NCI-H524 treated with DMSO at 0.1 percent for 48 hours (cell line): ENCODE results near the gene SLX4IP.

Experiments used
- DNase-seq: peaks from one replicate; lab custom pipeline; 2025; lab: John Stamatoyannopoulos, UW

The SLX4IP gene

DNA sequence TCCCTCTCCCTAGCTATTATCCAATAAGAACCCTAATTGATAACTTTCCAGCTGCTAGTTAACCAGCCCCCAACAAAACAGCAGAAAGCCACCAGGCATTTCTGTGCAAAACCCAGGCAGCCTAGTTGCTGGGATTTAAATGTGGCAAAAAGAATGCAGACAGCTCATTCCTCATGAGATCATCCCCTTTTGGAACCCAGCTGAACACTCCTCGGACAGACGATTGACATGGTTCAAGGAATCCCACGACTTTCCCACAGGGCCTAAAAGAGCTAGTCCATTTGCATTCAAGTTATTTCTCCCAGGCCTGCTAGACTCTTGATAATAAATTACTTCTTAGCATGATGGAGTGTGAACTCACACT is 214.7 kb downstream of the SLX4IP start:
- DNase-seq = no peak

DNA sequence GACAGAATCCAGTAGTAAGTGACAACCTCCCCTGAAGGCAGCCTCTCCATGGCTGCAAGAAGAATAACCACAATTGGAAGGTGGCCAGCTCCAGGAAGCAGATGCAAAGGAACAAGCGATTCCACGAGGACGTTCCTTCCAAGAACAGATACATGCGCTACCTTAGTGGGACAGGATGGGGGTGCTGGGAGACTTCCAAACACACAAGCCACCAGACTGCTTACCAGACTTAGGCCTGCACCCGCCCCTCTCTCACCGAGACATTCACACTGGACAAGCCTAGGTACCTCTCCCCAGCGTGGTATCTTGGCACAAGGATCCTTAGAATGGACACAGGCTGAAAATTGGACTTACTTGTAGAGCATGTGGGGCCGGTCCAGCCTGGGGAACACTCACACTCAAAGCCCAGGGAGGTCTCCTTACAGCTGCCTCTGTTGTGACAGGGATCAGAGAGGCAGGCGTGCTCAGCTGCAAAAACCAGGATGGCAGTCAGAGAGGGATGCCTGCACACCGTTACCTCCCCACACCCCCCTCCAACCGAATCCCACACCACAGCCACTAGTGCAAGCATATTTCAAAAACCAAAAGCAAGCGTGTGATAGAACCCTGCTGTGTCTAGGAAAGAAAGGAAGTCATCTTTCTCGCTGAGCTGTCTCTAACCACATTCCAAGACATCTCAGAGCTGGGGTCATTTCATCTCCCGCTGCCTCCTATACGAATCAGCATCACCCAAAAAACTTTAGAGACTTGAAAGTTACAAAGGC is 216.3 kb downstream of the SLX4IP start:
- no peak for DNase-seq

DNA sequence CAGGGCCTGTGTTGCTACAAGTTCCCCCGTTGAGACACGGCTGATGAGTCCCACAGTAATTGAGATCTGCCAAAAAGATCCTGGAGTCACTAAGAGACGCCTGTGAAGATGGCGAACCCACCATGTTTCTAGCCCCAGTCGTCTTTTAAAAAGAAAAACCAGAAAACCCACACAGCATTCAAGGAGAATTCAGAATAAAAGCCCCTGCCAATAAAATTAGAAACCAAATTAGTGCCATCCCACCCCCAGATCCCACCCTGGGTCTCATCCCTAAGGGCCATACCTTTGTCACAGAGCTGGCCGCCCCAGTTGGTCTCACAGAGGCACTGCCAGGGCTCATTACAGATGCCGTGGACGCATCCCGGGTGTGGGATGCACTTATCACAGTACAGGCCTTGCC is 217.1 kb downstream of the SLX4IP start:
- DNase-seq = no peak

DNA sequence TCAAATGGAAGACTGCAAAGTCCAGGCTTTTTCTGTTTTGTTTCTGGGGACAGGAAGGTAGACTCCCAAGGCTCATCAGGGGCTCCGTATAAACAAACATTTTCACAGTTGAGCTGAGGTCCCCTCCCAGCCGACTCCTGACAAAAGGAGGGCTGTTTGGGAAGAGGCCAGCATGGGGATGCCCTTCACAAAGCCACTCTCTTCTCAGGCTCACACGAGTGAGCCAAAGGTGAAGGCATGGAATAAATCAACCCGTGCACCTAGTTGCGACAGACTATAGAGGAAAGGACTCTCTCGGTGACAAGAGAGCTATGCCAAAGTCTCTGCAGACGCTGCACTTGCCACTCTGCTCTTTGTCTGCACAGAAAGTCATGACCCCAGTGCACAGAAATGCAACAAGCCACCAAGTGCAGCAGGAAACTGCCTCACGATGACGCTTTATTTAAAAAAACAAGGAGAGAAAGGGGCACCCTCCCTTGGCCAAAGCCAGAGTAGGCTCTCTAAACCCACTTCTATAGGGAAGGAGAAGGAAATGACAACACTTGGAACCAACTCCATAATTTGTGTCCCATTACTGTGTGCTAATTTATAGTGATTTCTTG is 217.7 kb downstream of the SLX4IP start:
- DNase-seq = no peak

DNA sequence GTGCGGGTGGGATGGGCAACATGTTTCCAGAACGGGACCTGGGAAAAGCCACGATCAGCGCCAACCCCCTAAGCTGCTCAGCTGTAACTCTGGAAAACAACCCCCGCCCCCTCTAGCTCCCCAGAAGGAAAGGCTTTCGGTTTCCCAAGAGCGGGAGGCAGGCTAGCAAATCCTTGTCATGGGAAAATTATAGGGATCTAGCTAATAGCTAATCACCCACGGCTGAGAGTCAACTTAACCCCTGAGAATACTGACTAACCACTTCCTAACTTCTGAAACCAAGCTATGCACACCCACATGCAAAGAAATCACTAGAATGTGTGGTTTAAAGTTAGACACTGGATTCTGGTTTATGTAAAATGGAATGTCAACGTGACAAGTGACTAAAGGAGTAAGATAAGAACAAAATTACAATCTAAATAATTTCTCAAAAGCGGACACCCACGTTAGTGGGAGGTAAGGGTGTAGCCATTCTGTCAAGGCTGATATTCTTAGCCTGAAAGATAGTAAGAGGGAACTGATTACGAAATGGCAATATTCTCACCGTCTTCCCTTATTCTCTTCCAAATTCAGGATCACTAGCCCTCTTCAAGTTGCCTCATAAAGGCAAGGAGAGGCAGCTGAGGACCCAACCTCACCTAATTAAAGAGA is 218.6 kb downstream of the SLX4IP start:
- no peak for DNase-seq

DNA sequence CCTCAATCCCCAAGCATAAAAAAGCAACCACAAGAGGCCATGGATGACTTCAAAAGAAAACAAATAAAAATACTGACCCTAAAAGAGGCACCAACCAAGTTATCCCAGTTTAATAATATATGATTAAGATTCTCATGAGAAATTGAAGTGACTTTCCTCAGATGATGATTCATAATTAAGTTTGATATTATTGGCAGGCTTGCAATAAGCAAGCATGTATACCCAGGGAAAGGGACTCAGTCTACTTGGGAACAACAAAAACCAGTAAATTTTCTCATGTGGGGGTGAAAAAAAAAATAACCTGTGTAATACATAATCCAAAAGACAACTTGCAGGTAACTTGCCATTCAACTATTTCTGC is 219.1 kb downstream of the SLX4IP start:
- no peak for DNase-seq

DNA sequence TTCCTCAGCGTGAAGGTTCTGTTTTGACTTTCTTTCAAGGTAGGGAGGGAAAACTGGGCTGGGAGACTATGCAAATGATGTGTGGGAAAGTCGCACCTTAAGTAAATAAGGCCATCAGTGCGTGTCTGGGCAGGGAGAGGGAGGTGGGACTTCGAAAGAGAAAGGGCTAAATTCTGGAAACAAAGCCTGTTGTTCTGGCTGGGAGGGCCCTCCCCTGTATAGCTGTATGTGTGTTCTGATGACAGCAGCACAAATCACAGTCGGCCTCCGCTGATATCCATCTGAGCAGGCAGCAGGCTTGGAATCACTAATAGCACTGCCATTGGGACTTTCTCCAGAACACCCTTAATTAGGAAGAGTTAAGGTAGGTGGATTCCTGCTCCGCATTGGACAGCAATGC is 219.5 kb downstream of the SLX4IP start:
- no peak for DNase-seq

DNA sequence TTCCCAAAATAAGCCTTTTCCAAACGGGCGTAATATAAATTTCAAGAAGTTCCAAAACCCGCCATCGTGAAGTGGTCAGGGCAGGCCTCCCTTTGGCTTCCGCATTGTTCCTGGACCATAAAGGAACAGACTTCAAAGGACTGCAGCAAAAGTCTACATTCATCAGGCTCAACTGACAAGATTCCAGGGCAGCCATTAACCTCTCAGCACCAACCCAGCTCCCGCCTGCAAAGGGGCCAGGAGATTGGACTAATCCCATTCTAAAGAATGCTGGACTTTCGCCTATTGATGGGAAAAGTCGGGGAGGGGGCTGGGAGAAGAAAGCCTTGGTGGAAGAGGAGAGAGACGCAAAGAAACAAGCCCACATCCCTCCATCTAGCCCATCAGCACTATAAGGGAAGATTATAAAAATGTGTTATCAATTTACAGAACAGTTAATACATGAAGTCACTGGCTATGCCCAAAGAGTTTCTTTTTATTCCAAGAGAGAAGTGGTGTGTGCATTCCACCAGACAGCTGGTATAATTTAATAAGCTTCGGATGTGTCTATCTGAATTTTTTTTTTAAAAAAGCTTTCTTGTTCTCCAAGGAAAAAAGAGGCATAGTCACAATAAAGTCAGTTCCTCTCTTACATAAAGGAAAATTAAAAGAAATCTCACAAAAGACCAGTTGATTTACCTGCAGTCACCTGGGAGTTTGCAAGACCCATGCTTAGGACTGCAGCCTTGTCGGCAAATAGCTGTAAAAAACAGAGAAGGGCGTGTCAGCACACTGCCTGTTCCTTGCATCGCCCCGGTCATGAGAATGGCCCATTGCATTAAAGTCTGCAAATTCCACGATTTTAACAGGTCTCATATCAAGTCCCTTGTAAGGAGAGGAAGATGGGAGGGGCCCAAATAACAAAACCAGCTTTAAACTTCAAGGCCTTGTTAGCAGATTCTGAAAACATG is 220.9 kb downstream of the SLX4IP start:
- DNase-seq = no peak

DNA sequence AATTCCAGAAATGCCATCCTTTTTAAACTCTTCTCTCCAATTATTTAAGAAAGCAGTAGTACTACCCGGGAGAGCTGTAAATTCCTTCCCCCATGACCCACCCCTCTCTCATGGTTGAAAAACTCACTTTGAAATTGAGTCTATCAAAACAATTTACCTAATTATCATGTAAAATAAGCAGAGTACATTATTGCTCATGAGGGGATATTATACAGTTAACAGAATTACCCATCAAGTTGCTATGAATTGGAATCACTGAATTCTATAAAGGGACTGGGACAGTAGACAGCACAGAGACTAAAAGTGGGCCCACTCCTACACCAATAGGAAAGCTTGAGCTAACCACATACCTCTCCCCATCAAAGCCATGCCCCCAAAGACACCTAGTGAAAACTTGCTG is 222.3 kb downstream of the SLX4IP start:
- DNase-seq = no peak

DNA sequence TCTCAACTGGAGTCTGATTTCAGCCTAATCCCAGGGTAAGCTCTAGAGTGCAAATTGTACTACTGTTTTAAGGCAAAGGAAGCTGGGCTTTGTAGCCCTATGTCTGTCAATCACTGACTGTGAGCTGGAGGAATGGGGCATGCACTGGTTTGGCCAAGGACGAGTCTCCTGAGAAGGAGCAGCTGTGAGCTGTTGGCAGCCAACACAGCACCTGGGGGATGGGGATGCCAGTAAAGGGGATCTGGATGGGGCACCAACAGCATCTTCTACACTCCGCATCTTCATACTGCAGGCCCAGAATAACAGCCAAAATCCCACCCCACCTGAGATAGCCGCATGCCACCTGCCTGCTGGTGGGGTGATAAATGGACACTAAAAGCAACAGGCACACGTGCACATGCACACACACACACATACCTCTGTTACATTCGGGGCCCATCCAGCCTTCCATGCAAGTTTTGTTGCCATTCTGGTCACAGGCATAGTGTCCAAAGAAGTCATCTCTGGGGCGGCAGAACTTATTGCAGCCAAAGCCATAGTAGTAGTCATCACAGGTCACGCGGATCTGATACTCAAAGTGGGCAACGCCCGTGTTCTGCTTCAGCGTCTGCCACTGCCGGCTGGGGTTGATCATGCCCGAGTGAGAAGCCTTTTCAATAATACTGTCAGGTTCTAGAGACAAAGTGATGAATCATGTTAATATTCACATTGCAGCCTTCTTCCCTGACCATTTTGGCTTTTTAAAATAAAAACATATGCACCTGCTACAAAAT is 223.1 kb downstream of the SLX4IP start:
- no peak for DNase-seq

DNA sequence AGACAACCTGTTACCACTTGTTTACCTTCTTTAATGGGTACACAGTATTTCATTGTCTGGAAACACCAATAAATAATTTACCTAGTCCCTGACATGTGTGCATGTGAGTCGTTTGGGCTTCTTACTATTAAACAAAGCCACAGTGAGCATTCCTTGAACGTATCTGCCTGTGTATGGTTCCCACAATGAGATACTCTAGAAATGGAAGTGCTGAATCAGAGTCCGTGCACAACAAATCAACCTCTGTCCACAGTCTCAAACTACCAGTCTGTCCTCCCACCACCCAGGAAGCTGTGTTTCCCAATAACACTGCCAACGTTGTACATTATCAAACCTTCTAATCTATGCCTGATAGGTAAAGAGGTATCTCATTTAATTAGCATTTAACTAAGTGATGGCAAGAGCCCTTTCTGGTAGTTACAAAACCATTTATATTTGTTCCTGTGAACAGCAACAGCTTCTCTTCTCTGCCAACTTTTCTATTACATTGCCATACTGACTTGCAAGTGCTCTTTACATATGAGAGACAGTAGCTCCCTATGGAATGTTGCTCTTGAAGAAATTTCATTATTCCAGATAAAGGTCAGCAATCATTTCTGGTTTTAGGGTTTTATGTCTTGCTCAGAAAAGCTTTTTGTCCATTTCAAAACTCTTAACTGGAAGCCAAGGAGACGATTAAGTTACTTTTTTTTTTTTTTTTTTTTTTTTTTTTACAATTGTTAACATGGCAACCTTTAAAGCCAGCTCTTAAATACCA is 223.9 kb downstream of the SLX4IP start:
- no peak for DNase-seq

DNA sequence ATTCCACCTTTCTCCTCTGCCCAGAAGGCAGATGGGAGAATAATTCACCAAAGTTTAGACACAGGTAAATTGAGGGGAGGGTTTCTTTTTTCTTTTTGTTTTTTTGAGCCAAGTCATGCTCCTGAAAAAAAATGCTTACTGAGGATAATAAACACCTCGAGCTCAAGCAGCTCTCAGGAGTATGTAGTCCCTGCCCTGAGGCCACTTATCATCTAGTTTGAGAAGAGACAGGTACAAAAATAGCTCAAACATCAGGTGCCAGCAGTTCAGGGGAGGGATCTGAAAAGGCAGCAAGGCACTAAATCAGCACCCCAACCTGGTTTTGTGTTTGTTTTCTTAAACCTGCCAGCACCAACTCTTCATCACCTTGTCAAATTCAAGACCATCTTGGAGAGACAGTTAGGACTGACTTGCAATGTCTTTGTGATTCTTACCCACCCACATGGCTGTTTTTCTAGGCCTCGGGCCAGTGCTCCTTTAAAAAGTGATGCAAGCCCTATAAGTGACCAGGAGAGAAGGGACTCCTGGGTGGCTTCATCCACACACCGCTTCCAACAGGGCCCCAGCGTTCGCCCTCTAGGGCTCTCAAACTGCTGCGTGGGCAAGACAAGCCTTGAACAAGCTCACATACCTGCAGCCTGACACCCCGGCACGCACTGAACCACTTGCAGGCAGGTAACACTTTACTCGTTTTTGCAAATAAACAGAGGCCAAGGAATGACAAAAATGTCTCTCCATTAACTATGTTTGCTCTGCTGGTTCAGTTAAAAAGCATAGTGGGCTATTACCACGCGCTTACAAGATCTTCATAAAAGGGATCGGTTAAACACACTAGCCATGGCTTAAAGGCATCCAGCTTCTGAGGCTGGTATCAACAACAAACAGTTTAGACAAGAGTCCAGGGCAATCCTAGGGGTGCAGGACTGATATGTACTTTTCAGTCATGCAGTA is 224.8 kb downstream of the SLX4IP start:
- no peak for DNase-seq

DNA sequence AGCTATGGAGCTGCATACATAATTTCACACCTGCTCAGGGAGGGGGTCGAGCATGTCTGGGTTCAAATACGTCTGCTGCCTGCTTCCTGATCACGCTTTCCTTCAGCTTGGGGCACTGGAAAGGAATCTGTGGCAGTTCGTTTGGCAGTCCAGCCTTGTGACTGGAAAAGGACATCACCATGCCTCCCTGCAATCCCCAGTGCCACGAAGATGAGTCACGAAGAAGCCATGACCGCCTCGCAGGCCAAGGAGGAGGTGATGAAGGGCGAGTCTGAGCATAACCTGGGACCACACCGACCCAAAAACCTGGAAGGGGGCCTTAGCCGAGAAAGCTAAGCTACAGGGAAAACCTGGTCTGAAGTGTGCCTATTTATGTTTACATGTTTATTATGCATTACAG is 225.6 kb downstream of the SLX4IP start:
- no peak for DNase-seq

DNA sequence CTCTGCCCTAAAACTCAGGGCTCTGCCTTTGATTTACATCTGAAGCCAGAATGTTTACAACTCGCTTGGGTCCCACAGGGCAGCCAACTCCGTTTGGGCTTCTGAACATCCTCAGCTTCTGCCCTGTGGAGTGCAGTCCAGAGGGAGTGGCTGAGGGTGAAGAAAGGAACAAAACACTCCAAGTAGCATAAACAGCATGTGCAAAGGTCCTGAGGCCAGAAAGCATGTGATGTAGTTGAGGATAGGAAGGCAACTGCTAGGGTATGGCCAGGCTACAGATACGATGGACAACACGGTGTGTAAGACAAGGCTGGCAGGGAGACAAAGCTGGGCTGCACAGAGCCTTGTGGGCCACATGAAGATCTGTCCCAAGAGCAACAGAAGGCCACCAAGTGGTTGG is 226.2 kb downstream of the SLX4IP start:
- no peak for DNase-seq

DNA sequence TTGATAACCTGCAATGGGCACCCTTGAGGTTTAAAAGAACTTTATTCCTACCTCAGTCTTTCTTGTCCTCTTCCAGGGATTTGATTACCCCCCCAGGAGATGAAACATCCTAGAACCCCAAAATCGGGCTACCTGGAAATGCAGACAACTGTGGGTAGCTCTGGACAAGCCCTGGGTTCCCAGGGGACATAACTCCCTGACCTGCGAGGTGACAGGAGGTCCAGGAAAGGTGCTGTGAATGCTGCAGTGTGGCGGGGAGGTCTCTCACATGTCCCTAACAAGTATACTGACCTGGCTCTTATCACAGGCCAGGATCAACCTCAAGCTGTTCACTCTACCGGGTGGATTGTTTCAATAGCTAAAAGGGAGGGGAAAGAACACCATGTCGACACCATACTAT is 227.0 kb downstream of the SLX4IP start:
- DNase-seq = no peak

DNA sequence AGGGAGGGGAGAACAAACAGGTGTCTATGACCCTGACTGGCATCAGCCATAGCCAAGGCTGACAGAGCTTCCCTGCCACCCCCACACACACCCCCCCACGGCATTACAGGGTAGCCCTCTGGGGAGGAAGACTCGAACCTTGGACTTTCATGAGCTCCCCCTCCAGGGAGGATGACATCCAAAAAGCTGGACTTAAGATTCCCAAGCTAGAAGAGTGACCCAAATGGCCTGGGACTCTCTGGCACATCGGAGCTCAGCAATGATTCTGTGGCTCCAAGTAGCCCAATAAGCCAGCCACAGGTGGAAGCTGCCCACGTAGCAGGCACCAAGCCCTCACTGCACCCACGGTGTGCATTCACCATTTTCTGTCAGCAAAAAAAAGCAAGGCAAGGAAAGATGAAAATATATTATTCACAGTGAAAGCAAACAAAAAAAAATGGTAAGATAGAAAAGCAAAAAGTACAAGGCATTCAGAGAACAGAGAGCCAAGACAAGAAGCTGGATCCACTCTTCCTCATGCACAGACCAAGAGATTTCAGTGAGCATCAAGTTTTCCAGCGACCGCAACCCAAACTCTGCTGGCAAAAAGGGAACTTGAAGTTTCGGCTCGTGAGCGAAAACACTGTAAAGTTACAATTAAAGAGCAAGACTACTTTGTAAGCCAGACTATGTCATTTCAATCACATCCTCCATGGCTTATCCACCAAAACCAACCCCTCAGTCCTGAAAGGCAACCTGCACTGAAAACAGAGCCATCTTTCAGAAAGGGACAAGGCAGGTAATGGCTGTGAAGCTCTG is 227.8 kb downstream of the SLX4IP start:
- no peak for DNase-seq

DNA sequence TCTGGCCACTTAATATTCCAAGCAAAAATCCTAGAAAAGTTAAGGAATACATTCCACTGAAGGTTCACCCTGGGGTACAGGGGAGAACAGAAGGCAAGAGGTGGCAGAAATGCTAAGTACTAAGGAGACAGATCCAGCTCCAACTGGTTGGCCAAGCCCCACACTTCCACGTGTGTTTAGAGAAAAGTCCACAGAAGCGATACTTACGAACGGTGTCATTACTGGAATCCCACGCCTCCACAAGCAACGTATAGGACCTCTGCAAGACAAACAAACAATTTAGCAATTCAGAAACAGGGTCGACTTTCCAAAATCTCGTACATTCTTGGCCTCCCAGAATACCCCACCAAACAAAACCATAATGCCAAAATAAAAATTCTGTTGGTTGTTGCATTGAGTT is 228.7 kb downstream of the SLX4IP start:
- DNase-seq = no peak

DNA sequence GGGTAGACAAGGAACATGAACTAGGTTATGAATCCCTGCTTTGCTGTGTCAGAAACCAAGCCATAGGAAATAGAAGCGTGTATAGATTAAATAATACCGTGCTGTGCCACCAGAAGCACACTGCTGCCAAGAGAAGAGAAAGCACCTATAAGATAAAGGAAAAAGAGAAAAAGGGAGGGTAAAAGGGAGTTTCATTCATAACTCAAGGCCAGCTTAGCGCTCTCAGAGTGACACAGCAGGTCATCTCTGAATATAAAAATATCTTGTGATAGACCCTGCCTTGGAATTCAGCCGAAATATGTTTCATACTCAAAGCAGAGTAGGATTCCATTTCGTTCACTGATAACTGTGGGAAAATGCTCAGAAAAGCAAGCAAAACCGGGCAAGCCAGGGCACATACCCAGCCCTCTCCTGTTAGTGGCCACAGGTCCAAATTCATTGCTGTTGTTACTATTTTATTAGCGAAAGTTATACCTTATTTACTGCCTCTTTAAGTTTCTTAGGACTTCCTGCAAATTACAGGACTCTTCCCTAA is 230.0 kb downstream of the SLX4IP start:
- DNase-seq = no peak

DNA sequence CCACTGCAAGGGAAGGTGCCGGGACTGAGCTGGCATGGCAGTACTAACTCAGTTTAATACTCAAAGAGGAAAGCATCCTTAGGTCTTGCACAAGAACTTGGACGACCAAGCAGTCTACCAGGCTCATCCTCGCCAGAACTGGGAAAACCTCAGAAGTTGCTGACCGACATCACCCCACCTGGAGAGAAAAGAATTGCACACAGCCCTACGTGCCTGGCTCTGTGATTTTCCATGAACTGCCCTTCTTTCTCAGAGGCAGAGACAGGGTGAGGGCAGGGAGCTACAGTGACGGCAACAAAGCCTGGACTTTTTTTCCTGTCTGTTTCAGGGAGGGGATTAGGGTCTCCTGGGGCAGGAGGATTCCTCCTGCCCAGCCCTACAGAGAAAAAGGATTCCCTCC is 230.7 kb downstream of the SLX4IP start:
- DNase-seq = no peak
